ENCODE results near the gene TBX2.
"Not testable (repeated sequence)": the region's sequence is repeated elsewhere in the genome, so short reads cannot be mapped to it uniquely, and the experiment has no call there.

Gene TBX2

GRCh38 chr17:61440697-61441096, 41.1 kb downstream of the TBX2 start:
- DNase-seq: no peak

DNA sequence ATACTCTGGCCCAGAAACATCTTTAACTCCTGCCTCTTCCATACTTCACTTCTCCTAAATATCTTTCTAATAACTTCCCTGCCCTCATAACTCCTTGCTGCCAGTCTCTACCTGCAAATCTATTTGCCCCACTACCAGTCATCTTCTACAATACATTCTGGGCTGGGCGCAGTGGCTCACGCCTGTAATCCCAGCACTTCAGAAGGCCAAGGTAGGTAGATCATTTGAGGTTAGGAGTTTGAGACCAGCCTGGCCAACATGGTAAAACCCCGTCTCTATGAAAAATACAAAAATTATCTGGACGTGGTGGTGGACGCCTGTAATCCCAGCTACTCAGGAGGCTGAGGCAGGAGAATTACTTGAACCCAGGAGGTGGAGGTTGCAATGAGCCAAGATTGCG, 41.9 kb downstream of the TBX2 start:
- DNase-seq: not testable (repeated sequence)

- no peak for DNase-seq
Measured at GRCh38 chr17:61442136-61442775, 42.6 kb downstream of the TBX2 start.

DNA sequence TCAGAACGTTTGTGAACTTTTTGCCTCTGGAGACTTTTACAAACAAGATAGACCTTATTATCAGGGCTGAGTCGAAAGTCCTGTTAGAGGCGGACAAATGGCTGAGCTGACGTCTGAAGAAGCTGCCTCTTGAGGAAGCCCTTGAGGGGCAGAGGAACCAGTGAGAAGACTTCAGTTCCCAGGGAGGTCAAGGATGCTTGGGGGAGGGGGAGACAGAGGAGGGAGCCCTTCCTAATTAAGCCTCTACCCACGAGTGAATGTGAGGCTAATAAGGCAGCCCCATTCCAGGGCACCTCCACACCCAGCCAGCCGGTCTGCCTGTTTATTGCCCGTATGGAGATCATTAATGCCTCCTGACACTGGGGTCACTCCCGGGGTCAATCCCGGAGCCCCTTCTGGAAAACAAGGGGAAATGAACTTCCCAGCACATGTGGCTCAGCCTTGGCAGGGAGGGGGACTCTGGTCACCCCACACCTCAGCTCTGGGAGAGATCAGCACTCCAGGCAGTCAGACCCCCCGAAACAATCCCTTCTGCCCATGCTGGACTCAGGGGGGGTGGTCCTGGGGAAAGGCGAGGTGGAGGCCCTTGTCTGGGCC, 43.3 kb downstream of the TBX2 start:
- DNase-seq: no peak

GRCh38 chr17:61443475-61443882, 43.8 kb downstream of the TBX2 start:
- DNase-seq: no peak

DNA sequence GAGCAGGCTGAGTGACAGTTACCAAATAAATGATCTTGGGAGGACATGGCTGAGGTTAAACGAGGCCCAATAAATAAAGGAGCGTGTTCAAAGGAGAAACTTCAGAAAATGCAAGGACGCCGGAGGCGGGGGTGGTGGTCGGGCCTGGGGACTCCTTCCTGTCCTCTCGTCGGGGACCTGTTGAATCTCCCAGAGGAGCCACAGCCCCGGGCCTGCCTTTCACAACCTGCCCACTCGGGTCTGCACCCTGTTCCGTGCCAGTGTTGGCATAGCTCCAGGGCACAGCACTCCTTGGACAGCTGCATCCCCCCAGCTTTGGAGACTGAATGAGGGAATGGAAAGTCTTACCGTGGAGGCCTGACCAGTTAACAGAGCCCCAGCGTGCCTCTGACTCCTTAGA, 44.4 kb downstream of the TBX2 start:
- DNase-seq: no peak

GRCh38 chr17:61444831-61445230, 45.2 kb downstream of the TBX2 start:
- DNase-seq: no peak

- no peak for DNase-seq
Measured at GRCh38 chr17:61447358-61447757, 47.7 kb downstream of the TBX2 start.

DNA sequence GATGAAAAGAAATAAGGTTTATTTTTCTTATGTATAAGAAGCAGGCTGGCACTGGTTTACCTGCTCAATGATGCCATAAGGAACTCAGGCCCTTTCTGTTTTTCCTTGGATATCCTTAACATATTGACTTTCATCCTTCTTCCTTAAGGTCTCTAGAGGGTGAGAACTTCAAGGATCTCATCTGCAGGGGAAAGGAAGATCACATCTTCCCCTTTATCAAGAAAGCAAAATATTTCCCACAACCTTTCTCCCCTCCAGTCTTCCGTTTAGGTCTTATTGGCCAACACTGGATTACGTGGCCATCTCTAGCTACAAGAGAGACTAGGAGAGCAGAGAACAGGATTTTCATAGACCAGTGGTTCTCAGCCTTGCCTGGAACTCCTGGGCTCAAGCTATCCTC, 48.4 kb downstream of the TBX2 start:
- no peak for DNase-seq

DNA sequence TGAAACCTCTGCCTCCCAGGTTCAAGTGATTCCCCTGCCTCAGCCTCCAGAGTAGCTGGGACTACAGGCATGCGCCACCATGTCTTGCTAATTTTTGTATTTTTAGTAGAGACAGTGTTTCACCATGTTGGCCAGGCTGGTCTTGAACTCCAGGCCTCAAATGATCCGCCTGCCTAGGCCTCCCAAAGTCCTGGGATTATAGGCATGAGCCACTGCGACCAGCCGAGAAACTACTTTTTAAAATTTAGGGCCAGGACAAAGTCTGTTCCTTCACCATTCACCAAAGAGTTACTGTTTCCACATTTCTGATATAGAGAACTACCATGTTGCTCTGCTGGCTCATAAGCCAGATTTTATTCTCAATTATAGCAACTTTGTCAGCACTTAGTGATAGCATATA, 49.5 kb downstream of the TBX2 start:
- not testable (repeated sequence) for DNase-seq

- DNase-seq: no peak
Measured at GRCh38 chr17:61449707-61450640, 50.3 kb downstream of the TBX2 start.

DNA sequence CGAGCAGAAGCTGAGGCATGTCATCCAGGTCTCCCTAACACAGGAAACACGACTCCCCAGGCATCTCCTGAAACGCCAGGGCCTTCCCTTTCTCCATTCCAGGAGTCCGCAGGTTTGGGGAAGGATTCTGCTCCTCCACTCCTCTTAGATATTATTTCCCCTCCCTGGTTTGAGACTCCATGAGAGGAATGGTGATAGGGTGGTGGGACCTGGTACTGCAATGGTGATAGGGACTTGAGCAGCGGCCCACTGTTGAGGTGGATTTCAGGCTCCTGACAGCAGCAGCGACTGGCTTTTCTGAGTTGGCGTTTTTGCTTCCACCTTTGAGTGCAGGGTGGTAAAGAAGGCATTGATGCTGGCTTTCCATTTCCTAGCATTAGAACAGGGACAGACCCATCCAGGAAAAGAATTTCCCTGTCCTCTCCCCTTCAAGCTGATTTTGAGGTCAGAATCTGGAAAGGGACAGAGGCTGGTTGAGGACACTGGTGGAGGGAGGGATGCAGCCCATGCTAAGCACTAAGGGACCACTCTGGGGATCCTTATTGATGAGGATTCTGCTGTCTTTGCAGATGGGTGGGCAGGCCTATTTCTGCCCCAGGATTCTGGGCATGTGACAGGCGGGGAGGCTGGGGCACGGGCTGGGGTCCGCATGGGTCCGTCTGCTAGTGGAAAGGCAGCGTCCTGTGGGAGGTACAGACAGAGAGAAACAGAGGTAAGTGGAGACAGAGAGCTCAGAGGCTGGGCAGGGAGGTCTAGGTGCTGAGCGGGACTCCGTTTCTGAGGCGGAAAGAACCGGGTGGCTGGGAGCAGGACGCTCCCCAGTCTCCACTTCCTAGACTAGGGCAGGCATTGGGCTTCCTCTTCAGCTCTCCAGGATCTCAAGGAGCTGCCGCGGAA, 51.2 kb downstream of the TBX2 start:
- DNase-seq: no peak

- no peak for DNase-seq
Measured at GRCh38 chr17:61451538-61452300, 52.1 kb downstream of the TBX2 start.

GRCh38 chr17:61452301-61453290, 53.0 kb downstream of the TBX2 start, which contains the start of gene TBX4:
TSS of gene TBX4 (plus strand) at chr17:61452422. CDS start at chr17:61456491, 4,069 bp downstream.
- DNase-seq: no peak

- DNase-seq: no peak
Measured at GRCh38 chr17:61453566-61454380, 54.1 kb downstream of the TBX2 start.

DNA sequence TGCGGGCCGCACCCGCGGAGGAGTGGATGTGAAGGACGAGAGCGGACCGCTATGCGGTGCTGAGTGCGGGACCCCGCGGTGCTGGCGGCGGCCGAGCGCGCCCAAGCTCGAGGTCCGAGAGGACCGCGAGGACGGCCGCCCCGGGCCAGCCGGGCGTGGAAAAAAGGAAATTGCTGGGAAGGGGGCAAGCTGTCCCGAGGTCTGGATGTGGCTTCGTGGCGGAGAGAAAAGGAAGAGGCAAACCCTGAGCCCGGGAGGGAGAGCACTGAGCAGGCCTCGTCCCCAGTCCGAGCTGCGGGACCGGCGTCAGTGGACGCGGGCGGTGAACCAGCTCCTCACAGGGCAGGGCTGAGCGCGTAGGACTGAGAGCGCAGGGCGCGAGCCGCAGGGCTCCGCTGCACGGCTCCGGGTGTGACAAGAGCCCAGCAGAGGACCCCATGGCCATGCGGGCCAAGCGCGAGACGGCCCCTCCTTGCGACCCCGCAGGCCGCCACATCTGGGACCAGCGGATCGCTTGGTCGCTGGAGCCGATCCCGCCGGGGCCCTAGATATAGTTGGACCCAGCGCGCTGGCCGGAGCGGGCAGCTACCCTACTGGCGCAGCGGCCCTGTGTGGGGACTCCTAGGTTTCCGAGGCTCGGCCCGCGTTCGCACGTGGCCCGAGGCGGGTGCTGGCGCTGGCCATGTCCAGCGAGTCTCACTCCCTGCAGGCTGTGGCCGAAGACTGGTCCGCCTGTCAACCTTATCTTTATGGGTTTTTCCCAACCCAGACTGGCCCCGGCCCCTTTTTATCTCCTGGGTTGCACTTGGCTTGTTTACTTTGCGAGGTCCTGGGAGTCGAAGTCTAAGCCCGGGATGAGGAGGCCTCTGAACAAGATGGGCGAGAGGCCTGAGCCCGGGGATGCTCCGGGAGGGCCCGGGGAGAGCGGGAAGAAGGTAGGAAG, 55.0 kb downstream of the TBX2 start:
- DNase-seq: no peak

DNA sequence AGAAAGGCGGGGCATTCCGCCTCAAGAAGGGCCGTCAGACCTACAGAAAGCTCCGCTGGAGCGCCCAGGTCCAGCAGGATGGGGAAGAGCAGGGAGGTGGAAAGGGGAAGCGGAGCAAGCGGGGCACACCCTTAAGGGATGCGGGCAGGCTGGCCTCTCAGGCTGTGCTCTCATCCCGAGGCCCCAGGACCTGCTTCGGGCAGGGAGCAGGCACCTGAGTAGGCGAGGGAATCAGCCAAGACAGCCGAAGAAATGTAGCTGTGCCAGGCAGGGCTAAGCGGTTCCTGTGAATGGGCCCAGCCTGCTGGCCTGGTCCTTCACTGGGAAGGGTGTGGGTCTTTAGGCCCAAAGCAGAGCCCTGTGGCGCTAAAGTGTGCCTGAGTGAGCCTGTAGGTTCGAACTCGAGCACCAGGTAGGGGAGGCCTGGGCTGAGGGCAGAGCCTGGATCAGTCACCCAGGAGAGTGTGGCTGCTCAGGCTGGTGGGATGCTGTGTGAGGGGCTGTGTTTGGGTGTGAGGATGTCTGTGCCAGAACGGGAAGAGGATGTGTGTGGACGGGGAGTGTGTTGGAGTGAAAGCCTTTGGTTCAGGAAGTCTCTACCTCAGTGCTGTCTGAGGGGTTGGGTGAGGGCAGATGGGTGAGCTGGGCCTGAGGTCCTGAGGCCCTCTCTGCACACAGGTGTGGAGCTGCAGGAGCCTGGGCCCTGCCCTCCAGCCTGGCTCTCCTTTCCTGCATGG, 55.8 kb downstream of the TBX2 start:
- DNase-seq: no peak

Measured in fibroblast of upper back skin (primary cell).